Jurkat, Clone E6-1 (cell line): ENCODE results near the gene PTPRF. TPM values are rescaled to one million over a fixed set of nuclear protein-coding genes. Genes with fewer than 3 reads are reported as not detected.
"Not testable (repeated sequence)": the region's sequence is repeated elsewhere in the genome, so short reads cannot be mapped to it uniquely, and the experiment has no call there.

Experiments
- DNase-seq: peaks from one replicate; pipeline ENCODE4 v3.0.0-alpha.2; 2011; ENCODE audit warnings: low read depth, low spot score
- H3K4me3 ChIP-seq: 2 replicates; pipeline ENCODE4 v1.5.1; 2011; ENCODE audit warnings: mild to moderate bottlenecking, low read length, control low read depth, moderate library complexity
- polyA plus RNA-seq: library from polyadenylated mRNA; unstranded; fragments of >200 nt; gene quantifications from one replicate; pipeline ENCODE4 v1.2.1, GENCODE V29; 2012; ENCODE audit warnings: missing spikeins; ENCODE audit not compliant: insufficient read length, insufficient read depth

Gene PTPRF
- 32.4 TPM for polyA plus RNA-seq

DNA sequence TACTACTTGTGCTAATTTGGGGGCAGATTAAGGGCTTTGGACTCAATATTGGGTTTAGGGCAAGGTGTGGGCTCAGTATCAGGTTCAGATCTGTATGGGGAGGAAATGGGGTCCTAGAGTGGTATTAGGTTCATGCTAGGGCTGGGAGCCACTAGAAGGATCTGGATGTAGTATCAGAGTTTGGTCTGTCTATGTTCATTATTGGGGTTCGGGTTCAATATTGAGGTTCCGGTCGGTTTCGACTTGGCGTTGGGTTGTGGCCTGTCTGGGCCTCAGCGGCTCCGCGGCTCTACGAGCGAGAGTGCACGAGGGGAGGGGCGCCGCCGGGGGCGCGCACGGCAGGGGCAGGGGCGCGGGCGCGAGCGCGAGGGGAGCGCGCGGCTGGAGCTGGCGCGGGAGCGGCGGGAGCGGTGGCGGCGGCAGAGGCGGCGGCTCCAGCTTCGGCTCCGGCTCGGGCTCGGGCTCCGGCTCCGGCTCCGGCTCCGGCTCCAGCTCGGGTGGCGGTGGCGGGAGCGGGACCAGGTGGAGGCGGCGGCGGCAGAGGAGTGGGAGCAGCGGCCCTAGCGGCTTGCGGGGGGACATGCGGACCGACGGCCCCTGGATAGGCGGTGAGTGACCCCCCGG, at the start of gene PTPRF:
Gene PTPRF, plus strand, starts transcription at position 401 of the 624 bp plus-strand sequence. CDS start 14,193 bp downstream, outside the sequence.
- DNase-seq = no peak
- peak within 1 kb of the TSS; percentile 41 for H3K4me3 ChIP-seq

DNA sequence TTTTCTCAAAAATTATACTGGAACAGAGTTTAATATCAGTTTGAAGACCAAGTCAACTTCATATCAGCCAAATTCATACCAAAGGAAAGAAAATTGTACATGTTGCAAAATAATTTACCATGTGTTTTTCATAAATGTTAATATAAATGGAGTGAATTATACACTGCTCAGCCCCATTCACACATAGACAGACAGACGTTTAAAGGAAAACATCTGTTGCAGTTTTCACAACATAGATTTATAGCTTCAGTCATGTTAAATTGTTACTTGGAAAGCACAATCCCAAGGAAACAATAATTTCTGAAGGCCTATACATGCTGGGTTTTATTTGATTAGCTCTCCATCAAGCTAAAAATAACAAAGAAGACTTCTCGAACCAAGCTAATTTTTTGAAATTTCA, 49.2 kb upstream of the PTPRF start:
- no peak overlapping the region for H3K4me3 ChIP-seq
- no peak for DNase-seq

DNA sequence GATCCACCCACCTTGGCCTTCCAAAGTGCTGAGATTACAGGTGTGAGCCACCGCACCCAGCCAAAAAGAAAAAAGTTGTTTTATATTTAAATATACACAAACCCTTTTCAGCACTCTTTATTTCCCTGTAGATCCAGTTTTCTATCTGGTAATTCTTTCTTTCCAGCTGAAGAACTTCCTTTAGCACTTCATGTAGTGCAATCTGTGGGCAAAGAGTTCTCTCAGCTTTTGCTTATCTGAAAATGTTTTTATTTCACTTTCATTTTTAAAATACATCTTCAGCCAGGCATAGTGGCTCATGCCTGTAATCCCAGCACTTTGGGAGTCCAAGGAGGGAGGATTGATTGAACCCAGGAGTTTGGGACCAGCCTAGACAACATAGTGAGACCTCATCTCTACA, 48.5 kb upstream of the PTPRF start:
- no peak for DNase-seq
- no peak overlapping the region for H3K4me3 ChIP-seq

DNA sequence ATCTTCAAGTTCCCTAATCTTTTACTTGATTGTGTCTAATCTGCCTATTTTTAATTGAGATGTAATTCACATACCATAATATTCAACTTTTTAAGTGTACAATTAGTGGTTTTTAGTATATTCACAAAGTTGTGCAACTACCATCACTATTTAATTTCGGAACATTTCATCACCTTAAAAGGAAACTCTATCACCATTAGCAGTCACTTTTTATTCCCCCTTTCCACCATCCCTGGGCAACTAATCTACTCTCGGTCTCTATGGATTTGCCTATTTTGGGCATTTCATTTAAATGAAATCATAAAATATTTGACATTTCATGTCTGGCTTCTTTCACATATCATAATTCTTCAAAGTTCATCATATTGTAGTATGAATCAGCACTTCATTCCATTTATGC, 46.3 kb upstream of the PTPRF start:
- DNase-seq = no peak

DNA sequence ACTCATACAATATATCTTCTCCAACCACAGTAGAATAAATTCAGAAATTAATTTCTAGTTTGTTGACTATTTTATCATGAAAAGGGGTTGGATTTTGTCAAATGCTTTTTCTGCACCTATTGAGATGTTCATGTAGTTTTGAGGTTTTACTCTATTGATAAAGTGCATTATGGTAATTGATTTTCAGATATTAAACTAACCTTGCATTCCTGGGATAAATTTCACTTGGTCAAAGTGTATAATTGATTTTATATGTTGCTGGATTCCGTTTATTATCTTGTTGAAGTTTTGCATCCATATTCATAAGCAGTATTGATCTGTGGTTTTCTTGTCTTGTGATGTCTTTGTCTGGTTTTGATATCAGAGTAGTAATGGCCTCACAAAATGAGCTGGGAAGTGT, 42.5 kb upstream of the PTPRF start:
- H3K4me3 ChIP-seq = no peak overlapping the region
- DNase-seq = no peak

More for the DNA sequence above, 46.3 kb upstream of the PTPRF start:
- no peak overlapping the region for H3K4me3 ChIP-seq

DNA sequence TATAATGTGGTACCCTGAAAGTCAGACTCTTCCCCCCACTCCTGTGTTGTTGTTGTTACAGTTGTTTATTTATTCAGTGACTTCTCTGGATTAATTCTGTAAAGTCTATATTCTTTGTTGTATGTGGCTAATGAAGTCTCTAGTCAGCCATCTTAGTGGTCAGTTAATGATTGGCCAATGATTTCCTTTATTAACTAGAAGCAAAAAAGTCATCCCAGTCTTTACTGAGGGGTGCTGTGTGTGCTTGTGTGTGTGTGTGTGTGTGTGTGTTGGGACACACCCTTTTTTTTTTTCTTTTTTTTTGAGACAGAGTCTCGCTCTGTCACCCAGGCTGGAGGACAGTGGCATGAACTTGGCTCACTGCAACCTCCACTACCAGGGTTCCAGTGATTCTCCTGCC, 39.6 kb upstream of the PTPRF start:
- H3K4me3 ChIP-seq = no peak overlapping the region
- DNase-seq = no peak

DNA sequence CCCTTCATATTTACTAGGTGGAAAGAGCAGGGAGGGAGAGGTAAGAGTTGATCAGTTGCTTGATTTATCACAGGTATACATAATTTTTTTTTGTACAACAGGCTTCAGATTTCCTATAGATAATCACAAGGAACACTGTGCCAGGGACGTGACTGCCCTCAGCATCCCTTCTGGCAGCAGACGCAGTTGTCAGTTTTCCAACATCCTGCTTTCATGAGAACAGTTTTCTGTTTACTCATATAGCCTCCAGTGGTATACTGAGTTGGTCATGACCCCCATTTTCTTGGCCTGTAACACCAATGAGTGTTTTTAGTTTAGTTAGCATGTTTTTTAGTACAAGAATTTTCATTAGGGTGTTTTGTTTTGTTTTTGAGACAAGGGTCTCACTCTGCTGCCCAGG, 37.9 kb upstream of the PTPRF start:
- H3K4me3 ChIP-seq = no peak overlapping the region
- DNase-seq = no peak

DNA sequence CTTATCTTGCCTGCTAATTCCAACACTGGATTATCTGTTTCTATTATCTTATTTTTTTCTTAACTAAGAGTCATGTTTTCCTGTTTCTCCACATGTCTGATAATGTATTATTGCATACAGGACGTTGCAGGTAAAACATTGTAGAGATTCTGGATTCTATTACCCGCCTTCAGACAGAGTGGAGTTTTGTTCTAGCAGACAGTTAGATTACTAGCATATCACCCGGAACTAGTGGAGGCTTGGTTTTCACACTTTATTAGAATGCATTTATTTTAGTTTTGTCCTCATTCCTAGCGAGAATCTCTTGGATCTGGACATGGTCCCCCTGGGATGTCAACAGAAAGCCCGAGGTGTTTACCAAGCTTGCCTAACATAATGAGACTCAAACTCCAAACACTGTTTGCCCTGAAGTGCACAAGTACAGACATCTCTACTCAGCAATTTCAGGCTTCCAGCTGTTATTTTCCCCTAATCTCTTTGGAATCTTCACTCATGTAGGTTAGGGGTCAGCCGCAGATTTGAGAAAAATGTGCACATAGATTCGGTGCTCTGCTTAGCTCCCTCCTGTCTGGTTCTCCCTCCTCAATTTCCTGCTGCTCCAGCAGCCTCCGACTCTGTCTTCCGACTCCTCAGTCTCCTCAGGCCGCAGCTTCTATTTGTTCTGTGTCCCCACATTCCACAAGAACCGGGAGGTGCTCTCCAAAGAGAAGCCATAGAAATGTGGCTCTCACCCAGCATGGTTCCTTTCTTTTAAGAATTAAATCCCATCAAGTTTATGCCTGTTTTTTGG, 36.8 kb upstream of the PTPRF start:
- H3K4me3 ChIP-seq = no peak overlapping the region
- no peak for DNase-seq

DNA sequence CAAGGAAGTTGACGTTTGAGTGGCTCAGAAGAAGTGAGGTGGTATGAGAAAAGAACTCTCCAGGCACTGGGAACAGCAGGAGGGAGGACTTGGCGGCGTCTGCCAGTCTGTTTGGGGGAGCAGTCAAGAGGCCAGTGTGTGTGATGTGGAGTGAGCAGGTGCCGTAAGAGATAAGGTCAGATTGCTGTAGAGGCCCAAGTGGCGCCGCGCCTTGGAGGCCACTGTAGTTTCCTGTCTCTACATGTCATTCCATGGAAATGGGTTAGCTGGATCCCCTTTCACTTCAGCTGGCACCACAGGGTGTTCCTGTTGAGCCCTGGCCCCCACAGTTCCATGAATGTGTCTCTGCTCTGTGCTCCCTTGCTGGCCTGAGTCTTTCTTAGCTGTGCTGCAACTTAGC, 35.5 kb upstream of the PTPRF start:
- no peak for DNase-seq

DNA sequence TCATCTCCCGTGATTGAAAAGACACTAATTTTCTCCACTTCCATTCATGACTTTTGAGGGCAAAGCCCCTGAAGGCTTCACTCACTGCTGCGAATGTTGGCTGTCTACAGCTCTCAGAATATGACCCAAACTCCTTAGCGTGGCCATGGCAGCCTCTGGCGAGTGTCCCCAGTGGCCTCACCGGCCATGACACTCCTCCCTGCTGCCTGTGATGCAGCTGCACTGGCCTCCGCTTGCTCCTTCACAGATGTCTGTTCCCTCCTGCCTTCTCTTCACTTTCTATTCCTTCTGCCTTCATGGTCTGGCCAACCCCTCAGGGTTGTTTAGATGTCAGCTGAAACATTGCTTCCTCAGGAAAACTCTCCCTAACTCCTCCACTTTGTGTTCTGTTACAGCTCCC, 30.8 kb upstream of the PTPRF start:
- H3K4me3 ChIP-seq = no peak overlapping the region
- no peak for DNase-seq

More for the DNA sequence above, 35.5 kb upstream of the PTPRF start:
- H3K4me3 ChIP-seq = no peak overlapping the region

DNA sequence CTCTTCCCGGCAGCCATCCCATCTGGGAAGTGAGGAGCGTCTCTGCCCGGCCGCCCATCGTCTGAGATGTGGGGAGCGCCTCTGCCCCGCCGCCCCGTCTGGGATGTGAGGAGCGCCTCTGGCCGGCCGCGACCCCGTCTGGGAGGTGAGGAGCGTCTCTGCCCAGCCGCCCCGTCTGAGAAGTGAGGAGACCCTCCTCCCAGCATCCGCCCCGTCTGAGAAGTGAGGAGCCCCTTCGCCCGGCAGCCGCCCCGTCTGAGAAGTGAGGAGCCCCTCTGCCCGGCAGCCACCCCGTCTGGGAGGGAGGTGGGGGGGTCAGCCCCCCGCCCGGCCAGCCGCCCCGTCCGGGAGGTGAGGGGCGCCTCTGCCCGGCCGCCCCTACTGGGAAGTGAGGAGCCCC, 28.9 kb upstream of the PTPRF start:
- H3K4me3 ChIP-seq, DNase-seq: not testable (repeated sequence)

DNA sequence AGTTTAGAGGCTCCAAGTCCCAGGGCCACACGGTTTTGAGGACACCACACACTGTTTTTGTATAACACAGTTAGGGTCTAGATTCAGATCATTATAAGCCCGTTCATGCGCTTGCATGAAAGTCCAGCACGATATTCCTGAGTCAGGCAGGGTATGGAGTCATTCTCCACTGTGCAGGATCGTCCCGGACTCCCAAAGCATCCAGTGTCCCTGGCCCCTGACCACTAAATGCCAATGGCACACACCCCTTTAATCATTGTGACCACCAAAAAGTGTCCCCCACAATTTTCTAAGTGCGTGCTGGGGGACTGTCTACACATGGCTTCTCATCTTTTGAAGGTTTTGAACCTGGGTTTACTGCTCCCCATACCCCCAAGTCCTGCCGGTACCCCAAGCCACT, 27.1 kb upstream of the PTPRF start:
- no peak overlapping the region for H3K4me3 ChIP-seq
- no peak for DNase-seq

DNA sequence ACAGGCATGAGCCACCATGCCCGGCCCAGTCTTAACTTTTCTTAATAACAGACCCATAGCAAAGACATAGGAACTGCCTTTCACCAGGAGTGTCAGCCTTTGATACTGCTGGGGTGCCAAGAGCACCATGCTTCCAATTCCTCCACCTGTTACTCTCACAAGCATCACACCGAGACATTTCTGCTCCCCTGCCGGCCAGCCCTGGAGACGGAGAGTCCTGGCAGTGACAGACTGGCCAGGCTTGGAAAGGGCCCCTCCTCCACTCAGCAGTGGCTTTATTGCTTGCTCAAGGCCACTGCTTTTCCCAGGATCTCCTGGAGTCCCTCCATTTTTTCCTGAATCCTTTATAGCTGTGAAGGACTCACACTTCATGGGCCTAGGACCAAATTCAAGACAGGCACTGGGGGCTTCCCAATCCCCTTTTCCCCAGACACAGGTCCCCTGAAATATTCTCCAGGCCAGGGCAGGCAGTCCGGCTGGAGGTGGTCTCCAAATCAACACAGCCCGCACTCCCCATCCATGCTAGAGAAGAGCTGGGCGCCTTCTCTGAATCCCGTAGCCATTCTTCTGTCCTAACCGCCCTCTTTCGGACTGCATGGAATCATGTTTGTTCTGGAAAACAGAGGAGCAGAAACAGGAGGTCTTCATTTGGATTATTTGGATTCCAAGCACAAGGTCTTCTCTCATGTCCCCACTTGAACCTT, 25.5 kb upstream of the PTPRF start:
- H3K4me3 ChIP-seq = no peak overlapping the region
- DNase-seq = no peak

DNA sequence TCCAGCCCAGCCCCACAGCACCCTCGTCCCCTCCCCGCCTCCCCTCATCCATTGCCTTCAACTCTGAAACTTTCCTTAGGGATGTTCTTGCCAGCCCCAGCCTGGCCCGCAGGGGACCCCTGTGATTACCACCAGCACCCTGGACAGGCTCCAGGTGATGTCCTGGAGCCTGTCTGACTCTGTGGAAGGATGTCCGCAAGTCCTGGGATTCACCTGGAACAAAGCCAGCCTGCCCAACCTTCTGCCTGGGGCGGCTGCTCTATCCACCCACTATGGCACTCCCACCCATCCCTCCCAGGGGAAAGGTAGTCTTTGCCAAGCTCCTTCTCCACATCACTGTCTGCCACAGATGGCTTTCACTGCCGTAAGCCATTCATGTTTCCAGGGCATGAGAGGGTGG, 24.4 kb upstream of the PTPRF start:
- no peak for DNase-seq
- no peak overlapping the region for H3K4me3 ChIP-seq

DNA sequence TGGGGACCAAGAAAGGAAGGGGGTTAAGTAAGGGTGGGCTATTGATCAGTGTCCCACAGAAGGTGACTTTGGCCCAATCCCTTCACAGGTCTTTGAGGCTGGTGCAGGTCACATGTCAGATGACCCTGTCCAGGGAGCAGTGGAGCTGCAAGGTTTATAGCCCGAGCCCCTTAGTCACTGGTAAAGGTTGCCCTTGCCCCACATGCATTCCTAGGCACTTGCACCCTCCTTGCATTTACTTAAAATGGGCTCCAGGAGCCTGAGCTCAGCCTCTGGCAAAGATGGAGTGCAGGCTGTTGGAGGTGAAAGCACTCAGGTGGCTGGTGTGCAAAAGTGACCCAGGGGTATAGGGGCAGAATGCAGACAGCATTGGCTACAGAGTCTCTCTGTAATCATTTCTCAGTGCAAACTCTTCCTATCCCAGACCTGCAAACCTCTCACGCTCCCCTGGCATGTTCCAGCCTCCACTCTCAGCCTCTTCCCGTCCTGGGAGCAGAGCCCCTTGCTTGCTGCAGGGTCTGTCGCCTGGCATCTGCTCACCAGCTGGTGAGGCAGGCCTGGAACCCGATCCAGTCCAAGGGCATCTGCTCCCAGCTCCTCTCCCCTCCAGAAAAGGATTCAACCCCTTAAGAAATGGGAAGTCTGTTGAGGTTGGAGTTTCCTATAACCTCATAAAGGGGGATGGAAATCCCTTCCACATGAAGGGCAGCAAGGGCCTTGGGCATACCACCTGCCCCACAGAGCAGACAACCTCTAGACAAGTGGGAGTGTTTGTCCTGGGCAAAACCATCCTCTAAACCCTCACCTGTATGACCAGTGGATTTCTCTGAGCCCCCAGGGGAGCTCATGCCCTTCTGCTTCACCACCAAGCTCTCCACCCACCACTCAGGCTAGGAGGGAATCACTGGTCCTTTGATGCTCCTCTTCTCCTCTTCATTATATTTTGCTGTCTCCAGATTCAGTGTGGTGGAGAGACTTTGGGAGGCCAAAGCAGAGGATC, 23.1 kb upstream of the PTPRF start:
- DNase-seq = no peak
- no peak overlapping the region for H3K4me3 ChIP-seq

DNA sequence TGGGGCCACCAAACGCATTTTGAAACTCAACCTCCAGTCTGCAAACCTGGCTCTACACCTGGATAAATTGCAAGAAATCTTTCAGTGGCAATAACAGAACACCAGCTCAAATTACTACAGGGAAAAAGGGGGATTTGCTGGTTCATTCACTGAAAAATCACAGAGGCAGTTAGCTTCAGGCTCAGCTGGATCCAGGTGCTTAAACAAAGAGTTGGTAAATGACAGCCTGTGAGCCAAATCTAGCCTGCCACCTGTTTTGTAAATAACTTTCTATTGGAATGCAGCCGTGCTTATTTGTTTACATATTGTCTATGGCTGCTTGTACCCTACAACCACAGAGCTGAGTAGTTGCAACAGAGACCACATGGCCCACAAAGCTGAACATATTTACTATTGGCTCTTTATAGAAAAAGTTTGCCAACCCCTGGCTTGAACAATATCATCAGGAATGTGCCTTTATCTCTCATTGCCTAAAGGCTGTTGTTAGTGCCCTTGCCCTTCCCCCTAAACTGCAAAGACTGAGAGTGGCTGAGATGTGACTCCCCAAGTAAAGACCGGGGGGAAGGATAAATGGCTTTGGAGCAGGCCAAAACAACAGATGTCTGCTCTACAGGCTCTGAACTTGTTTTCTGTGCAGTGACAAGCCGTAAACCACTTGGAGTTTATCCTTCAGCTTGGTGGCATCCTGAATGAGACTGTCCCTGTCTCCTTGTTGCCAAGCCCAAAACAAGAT, 21.5 kb upstream of the PTPRF start:
- no peak for DNase-seq
- no peak overlapping the region for H3K4me3 ChIP-seq

DNA sequence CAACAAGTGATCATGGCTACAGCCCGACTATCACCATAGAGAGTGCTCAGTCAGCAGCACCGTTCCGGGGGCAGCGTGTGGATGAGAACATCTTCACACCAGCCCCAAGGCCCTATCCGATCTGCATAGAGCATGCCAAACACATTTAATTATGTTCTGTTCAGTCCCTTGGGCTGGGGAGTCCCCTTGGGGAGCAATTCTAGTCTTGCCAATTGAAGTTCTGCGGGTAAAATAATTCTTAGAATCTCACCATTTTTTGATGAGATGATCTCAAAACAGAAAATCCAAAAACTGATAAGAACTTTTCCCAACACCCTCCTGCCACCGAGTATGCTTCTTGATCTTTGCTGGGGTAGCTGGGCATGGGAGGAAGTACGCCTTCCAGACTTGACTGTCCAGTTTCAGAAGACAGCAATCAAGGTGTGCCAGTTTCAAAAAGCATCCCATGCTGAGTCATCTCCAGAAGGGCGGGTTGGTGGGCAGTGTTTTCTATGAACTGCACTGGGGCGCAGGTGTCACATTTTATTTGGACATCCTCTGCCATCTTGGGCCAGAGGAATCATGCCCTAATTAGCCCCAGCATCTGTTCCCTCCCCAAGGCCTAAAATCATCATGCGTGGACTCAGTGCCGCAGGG, 20.8 kb upstream of the PTPRF start:
- no peak for DNase-seq
- H3K4me3 ChIP-seq = no peak overlapping the region

DNA sequence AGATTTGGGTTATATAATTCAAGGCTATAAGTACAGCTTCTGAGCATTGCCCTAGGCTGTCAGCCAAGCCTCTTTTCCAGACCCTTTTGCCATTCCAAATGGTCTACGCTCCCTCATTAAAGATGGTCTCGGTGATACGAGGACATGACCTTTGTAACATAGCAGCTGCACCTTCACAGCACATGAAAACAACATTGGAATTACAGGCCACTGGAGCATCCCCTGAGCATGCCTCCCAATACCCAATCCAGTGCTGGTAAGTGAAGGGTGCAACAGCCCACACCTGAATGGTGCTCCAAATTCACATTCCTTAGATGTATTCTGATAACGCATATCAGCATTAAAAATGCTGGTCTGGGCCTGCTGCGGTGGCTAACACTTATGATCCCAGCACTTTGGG, 20.1 kb upstream of the PTPRF start:
- no peak overlapping the region for H3K4me3 ChIP-seq
- no peak for DNase-seq
